ENCODE results near the gene ARSJ.

- TF ChIP-seq BHLHE40 (IDR thresholded peaks at IDR 0.05; ENCODE audit: borderline replicate concordance) (no peak), ARNT (IDR thresholded peaks at IDR 0.05) (no peak), ELF4 (IDR thresholded peaks at IDR 0.05) (no peak), SP1 (IDR thresholded peaks at IDR 0.05) (no peak), NFRKB (IDR thresholded peaks at IDR 0.05) (no peak), FOXM1 (IDR thresholded peaks at IDR 0.05; ENCODE audit: borderline replicate concordance) (no peak), TARDBP (IDR thresholded peaks at IDR 0.05) (no peak), SUZ12 (IDR thresholded peaks at IDR 0.05) (no peak), L3MBTL2 (conservative IDR thresholded peaks at IDR 0.05) (no peak), FOXK2 (IDR thresholded peaks at IDR 0.05) (no peak), FOXA1 (IDR thresholded peaks at IDR 0.05) (no peak)
- TF ChIP-seq, protein P1, sequence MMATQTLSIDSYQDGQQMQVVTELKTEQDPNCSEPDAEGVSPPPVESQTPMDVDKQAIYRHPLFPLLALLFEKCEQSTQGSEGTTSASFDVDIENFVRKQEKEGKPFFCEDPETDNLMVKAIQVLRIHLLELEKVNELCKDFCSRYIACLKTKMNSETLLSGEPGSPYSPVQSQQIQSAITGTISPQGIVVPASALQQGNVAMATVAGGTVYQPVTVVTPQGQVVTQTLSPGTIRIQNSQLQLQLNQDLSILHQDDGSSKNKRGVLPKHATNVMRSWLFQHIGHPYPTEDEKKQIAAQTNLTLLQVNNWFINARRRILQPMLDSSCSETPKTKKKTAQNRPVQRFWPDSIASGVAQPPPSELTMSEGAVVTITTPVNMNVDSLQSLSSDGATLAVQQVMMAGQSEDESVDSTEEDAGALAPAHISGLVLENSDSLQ (IDR thresholded peaks at IDR 0.05): no peak
These were observed 29.2 kb downstream of the ARSJ start for GRCh38 chr4:113950207-113950606.
